ENCODE measurements around the gene PUM1.

PUM1 gene

DNA sequence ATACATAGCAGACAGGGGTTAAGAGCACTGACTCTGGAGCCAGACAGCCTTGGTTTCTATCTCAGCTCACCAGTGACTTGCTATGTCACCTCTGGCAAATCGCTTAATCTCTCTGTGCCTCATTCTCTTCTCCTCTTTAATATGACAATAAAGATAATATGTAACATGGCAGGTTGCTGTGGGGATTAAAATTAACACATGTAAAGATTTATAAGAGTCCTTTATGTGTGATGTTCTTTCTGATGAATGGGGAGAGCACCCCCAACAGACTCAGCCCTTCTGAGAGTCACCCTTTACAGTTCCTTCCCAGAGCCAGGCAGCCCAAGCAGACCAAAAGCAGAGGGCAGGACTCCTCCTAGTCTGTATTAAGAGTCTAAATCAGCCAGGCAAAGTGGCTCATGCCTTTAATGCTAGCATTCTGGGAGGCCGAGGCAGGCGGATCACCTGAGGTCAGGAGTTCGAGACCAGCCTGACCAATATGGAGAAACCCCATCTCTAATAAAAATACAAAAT, 80.5 kb downstream of the PUM1 start:
- Mint-ChIP-seq H3K9me3 (no peaks in the 10 kb centered on the region), H3K27me3 (ENCODE audit: low read depth) (no peaks in the 10 kb centered on the region), H3K4me3 (peak overlapping the region in 1 of 3 experiments; percentile 11), H3K27ac (peak overlapping the region; percentile 62 to 65 (median 64)), H3K36me3 (ENCODE audit: low read depth) (peaks cover 53% of the 10 kb centered on the region), H3K4me1 (peaks cover 86% of the 10 kb centered on the region)
- TF ChIP-seq, protein P1, sequence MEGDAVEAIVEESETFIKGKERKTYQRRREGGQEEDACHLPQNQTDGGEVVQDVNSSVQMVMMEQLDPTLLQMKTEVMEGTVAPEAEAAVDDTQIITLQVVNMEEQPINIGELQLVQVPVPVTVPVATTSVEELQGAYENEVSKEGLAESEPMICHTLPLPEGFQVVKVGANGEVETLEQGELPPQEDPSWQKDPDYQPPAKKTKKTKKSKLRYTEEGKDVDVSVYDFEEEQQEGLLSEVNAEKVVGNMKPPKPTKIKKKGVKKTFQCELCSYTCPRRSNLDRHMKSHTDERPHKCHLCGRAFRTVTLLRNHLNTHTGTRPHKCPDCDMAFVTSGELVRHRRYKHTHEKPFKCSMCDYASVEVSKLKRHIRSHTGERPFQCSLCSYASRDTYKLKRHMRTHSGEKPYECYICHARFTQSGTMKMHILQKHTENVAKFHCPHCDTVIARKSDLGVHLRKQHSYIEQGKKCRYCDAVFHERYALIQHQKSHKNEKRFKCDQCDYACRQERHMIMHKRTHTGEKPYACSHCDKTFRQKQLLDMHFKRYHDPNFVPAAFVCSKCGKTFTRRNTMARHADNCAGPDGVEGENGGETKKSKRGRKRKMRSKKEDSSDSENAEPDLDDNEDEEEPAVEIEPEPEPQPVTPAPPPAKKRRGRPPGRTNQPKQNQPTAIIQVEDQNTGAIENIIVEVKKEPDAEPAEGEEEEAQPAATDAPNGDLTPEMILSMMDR (IDR thresholded peaks at IDR 0.05; ENCODE audit: unreplicated experiment in 3 of 3), result no peak

DNA sequence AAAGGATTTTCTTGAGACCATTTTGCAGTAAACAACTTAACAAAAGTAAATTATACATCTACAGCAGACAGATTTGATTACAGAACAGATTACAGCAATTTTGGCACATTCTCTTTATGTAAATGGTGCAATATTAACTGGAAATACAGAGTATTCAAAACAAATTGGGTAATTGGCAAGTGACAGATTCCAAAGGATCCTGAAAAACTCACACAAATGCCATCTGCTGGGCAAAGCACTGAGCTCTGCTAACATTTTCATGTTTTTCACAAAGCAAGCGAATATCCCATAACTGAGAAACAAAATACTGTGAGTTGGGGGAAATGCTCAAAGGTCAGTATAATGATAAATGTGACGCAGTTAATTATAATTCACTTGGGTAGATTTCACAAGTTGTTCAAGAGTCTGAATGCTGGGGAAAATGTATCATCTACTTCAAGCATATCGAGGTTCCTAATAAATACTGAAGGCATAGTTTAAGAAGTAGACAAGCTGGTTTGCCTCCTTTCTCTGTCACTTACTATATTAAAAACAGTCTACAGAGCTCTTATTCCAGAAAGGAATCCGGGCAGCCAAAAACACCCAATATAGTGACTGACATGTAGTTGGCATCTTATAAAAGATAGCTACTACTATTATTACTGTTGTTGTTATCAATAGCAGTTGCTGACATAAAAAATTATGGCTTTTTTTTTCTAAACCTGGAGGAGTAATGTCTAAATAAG, 81.2 kb downstream of the PUM1 start:
- TF ChIP-seq, protein P1 (IDR thresholded peaks at IDR 0.05; ENCODE audit: unreplicated experiment in 3 of 3), result no peak
- H3K4me1 Mint-ChIP-seq, result peaks cover 86% of the 10 kb centered on the region
- H3K36me3 Mint-ChIP-seq (ENCODE audit: low read depth), result peaks cover 53% of the 10 kb centered on the region
- H3K4me3 Mint-ChIP-seq, result no peak overlapping the region
- no peaks in the 10 kb centered on the region for H3K9me3 Mint-ChIP-seq
- H3K27ac Mint-ChIP-seq, result peak overlapping the region; percentile 62 to 65 (median 64)
- H3K27me3 Mint-ChIP-seq (ENCODE audit: low read depth), result no peaks in the 10 kb centered on the region

DNA sequence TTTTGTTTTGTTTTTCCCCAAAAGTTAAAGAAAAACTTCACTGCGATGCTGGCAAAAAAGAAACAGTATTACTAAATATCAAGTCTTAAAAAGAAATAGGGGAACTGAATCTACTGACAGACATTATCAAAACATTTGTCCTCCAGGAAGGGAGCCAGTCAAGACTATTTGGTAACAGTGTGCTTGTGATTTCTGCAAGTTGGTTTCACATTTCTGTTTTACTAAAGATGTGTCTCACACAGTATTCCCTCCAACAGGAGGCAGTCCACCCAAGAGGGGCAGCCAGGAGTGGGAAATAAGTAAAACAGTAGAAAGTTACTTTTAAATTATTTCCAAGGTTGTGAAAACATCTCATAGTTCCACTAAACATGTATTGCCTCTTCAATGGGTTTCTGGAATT, 82.6 kb downstream of the PUM1 start:
- H3K36me3 Mint-ChIP-seq (ENCODE audit: low read depth), result peaks cover 54% of the 10 kb centered on the region
- no peak overlapping the region for H3K4me3 Mint-ChIP-seq
- no peaks in the 10 kb centered on the region for H3K27me3 Mint-ChIP-seq (ENCODE audit: low read depth)
- TF ChIP-seq, protein P1 (IDR thresholded peaks at IDR 0.05; ENCODE audit: unreplicated experiment in 3 of 3), result no peak
- peaks cover 82% of the 10 kb centered on the region for H3K4me1 Mint-ChIP-seq
- no peaks in the 10 kb centered on the region for H3K9me3 Mint-ChIP-seq
- H3K27ac Mint-ChIP-seq, result peak overlapping the region in 2 of 3 experiments; percentile 57 to 80

DNA sequence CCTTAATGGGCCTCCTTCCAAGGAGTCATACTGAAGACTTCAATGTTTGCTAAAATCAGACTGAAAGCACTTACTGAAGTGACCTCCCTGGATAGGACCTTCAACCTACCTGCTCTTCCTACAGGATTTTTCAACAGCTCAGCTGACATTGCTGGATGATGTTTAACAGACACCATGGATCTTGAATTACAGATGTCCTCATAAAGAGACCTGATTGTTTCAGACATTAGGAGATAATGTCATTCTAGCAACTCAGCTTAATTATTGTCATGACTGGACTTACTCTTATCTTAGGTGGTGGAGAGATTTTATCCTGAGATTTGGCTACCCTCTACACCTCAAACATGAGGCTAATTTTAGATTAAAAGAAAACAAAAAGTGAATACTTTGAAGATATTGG, 83.1 kb downstream of the PUM1 start:
- TF ChIP-seq, protein P1 (IDR thresholded peaks at IDR 0.05; ENCODE audit: unreplicated experiment in 3 of 3), result no peak
- H3K4me1 Mint-ChIP-seq, result peaks cover 82% of the 10 kb centered on the region
- H3K27me3 Mint-ChIP-seq (ENCODE audit: low read depth), result no peaks in the 10 kb centered on the region
- H3K27ac Mint-ChIP-seq, result peak overlapping the region; percentile 33 to 80 (median 57)
- peaks cover 59% of the 10 kb centered on the region for H3K36me3 Mint-ChIP-seq (ENCODE audit: low read depth)
- H3K9me3 Mint-ChIP-seq, result no peaks in the 10 kb centered on the region
- H3K4me3 Mint-ChIP-seq, result no peak overlapping the region

DNA sequence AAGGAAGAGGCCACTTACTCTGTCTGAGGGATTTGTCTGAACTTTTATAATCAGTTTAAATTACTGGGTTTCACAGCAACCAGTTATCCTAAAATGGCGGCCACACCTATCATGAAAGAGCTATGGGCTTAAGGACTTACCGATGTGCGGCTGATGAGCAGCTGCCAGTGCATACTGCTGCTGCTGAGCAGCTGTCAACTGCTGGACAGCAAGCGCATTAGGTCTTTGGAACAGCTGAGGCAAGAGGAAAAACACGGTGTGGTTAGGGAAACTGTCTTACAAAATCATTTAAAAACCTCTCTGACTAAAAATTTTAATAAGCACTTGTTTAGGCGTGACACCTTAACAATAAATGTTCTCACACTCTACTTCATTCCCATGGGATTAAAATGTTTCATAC, 84.3 kb downstream of the PUM1 start:
- TF ChIP-seq, protein P1 (IDR thresholded peaks at IDR 0.05; ENCODE audit: unreplicated experiment in 3 of 3), result no peak
- peaks cover 82% of the 10 kb centered on the region for H3K4me1 Mint-ChIP-seq
- H3K4me3 Mint-ChIP-seq, result peak overlapping the region in 1 of 3 experiments; percentile 16
- no peaks in the 10 kb centered on the region for H3K27me3 Mint-ChIP-seq (ENCODE audit: low read depth)
- H3K9me3 Mint-ChIP-seq, result no peaks in the 10 kb centered on the region
- peak overlapping the region; percentile 57 to 80 (median 74) for H3K27ac Mint-ChIP-seq
- H3K36me3 Mint-ChIP-seq (ENCODE audit: low read depth), result peaks cover 68% of the 10 kb centered on the region

DNA sequence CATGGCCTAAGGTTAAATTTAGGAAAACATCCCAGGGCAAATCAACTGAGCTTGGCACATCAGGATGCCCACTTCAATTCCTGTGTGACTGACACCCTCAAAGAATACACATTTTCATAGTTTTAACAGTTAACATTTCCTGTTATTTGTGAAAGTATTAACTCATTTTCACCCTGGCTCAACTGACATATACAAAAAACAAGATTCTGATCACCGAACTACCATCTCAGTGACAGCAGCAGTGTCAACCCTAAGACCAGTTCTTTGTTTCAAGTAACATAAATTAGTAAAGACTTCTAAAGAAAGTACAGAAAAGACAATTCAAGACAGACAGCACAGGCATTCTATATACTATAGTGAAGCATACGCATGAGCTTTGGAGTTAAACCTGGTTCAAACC, 88.0 kb downstream of the PUM1 start:
- H3K4me1 Mint-ChIP-seq, result peaks cover 67% of the 10 kb centered on the region
- H3K9me3 Mint-ChIP-seq, result no peaks in the 10 kb centered on the region
- no peak overlapping the region for H3K4me3 Mint-ChIP-seq
- no peaks in the 10 kb centered on the region for H3K27me3 Mint-ChIP-seq (ENCODE audit: low read depth)
- peak overlapping the region; percentile 17 to 86 (median 40) for H3K27ac Mint-ChIP-seq
- peaks cover 80% of the 10 kb centered on the region for H3K36me3 Mint-ChIP-seq (ENCODE audit: low read depth)
- TF ChIP-seq, protein P1 (IDR thresholded peaks at IDR 0.05; ENCODE audit: unreplicated experiment in 3 of 3), result no peak

All from nephron (organoid).